NK-92 (cell line): ENCODE measurements around the gene CA7.

Source experiments
- DNase-seq: peaks from one replicate; lab custom pipeline; 2025; ENCODE audit not compliant: unreplicated experiment; lab: John Stamatoyannopoulos, UW

CA7 gene

DNA sequence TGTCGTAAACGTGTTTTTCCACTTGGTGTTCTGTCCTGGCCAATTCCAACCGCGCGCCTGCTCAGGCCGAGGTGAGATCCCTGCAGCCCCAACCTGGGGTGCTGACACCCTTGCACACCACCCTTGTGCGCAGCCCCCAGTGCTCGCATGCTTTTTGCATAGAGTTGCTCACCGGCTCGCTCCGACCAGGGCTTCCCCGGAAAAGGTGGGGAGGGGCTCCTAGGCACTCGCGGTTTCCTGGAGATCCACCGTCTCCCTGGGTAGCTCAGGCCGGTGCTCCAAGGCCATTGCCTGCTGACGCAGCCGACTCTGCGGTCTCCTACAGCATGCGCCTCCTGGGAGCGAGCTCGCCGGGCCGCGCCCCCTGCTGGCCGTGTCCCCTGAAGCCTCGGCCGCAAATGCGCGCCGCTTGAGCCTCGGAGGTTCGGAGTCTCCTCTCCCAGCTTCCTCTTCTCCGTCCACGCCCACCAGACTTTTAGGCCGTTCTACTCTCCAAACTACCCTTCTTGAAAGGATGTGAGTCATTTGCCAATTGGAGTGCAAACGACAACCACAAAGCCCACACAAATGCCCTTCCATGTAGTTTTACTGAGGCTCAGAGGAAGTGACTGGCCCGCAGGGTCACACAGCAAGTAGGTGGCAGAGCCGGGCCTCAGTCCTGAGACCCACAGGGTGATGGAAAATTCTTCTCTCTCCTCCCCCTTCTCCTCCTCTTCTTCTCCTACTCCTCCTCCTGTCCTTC is 28.9 kb downstream of the CA7 start:
- peak; percentile 19 for DNase-seq

DNA sequence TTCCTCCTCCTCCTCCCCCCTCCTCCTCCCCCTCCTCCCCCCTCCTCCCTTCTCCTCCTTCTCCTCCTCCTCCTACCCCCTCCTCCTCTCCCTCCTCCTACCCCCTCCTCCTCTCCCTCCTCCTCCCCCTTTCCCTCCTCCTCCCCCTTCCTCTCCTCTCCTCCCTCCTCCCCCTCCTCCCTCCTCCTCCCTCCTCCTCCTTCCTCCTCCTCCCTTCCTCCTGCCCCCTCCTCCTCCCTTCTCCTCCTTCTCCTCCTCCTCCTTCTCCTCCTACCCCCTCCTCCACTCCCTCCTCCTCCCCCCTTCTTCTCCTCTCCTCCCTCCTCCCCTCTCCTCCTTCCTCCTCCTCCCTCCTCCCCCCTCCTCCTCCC is 29.5 kb downstream of the CA7 start:
- no peak for DNase-seq

DNA sequence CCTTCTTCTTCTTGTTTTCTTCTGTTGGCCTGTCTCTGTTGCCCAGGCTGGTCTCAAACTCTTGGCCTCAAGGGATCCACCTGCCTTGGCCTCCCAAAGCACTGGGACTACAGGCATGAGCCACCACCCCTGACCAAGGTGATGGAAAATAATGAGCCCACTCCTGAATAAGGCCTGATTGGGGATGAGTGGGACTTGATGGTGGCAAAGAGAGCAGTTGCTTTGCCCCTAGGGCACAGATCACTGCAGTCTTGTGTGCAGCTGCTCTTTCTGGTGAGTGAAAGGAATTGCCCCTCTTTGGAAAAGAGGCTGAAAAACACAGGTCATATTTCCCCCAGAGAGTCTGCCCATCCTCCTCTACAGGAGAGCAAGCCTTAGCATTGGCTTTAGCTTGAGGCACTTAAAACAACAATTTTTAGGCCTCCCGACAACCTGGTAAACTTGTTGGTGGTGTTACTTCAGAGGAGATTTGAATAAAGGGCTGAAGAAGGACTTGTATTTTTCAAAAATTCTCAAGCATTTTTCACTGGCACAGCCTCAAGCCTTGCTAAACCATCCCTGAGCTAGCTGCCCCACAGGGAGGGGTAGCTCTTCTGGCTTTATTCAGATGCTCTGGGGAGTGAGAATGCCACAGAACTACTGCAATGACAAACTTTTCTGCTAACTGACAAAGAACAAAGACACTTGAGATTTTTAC is 30.0 kb downstream of the CA7 start:
- DNase-seq, result no peak

DNA sequence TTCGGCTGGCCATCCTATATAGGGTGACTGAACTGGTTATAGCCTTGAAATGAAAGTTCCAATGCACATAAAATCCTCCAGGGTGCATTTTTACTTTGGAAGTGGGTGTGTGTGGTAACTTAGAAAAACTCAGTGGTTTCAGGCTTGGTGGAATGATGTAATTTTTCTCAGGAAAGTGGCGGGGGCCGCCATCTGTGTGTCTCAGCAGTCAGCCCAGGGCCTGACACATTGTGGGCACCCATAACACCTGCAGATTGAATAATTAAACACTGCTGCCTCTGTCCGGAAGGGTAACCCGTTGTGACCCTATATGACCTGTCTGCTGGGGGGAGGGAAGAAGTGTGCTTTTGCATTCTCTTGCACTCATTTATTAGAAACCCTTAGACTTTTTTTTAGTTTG is 33.9 kb downstream of the CA7 start:
- DNase-seq, result no peak

DNA sequence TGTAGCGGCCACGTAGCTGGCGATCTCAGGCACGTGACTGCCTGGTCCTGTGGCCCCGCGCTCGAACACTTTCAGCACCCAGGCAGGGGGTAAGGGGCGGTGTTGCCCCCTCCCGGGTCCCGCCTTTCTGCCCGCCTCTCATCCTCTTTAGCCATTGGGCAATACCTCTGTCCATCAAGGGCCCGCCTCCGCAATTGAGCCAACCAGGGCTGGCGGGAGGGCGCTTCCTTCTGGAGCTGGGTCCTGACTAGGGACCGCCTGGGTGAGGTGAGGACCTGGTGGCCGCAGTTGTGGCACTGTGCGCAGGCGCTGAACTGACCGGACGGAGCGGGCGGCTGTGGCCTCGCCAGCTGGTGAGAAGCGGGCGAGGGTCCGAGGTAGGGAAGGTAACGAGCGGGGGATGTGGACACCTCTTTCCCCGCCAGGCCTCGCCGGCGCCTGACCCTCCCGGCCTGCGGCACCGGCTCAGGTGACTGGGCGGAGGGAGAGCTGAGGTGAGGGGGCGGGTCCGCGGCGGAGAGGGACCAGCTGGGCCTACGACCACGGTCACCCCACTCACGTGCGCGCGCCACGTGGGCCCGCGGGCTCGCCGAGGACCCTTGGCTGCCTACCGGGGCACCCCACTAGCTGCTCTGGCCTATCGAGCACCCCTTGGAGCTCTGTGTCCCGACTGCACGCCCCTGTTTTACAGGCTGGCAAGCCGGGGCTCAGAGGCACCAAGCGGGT is 36.2 kb downstream of the CA7 start, which contains the start of gene PDP2:
Gene PDP2 (plus strand): TSS at position 228 of the 726 bp plus-strand sequence. CDS start 3,770 bp downstream, outside the sequence.
- no peak for DNase-seq

DNA sequence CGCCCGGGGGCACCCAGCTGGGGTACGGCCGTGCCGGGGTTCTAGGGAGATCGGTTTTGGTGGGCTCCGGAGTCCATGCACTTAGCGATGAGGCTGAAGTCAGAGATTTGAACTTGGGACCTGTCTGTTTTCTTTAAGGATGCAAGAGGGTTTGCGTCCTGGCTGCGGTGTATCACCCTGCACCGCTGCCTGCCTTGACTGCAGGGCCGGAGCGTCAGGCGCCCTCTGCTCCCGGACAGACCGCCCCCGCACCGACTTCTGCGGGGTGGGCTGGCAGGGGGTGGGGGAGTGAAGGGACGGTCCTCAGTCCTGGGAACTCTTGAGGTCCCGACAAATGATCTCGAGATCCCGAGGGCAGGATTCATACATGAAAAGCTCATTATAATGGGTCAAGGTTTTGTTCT is 36.8 kb downstream of the CA7 start:
- DNase-seq, result no peak

DNA sequence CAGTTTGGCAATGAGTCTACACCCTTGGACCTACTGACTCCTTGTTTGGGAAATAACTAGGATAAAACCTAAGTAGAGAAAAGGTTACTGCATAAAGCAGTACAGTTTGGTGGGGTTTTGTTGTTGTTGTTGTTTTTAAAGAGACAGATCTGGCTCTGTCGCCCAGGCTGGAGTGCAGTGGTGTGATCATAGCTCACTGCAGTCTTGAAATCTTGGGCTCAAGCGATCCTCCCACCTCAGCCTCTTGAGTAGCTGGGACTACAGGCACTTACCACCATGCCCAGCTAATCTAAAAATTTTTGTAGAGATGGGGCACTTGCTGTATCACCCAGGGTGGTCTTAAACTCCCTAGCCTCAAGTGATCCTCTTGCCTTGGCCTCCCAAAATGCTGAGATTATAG is 37.3 kb downstream of the CA7 start:
- DNase-seq, result no peak

DNA sequence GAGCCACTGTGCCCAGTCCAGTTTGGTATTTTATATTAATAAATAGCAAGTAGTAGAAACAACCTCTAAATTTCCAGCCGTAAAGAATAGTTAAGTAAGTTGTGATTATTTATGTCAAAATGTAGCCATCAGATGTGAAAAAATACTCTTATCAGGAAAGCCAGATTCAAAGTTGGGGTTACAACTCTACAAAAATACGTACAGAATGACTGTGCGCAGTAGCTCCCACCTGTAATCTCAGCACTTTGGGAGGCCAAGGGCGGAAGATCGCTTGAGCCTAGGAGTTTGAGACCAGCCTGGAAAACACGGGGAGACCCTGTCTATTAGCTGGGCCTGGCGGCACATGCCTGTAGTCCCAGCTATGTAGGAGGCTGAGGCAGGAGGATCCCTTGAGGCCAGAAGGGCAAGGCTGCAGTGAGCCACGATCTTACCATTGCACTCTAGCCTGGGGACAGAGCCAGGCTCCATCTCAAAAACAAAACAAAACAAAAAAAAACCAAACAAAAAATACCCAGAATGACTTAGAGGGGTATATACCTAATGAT is 37.8 kb downstream of the CA7 start:
- no peak for DNase-seq

DNA sequence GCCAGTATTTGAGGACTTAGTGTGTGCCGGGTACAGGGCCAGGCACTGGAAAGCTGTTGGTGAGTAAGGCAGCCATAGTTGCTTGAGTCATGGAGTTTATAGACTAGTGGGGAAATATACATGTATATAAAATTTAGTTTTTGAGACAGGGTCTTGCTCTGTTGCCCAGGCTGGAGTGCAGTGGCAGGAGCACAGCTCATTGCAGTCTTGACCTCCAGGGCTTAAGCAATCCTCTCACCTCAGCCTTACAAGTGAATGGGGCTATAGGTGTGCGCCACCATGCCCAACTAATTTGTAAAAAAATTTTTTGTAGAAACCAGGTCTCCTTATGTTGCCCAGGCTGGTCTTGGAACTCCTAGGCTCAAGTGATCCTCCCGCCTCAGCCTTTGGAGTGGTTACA is 38.5 kb downstream of the CA7 start:
- DNase-seq, result no peak

DNA sequence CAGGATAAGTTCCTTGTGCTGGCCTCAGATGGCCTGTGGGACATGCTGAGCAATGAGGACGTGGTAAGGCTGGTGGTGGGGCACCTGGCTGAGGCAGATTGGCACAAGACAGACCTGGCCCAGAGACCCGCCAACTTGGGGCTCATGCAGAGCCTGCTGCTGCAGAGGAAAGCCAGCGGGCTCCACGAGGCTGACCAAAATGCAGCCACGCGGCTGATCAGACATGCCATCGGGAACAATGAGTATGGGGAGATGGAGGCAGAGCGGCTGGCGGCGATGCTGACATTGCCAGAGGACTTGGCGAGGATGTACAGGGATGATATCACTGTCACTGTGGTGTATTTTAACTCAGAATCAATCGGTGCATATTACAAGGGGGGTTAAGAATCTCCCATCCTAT is 41.3 kb downstream of the CA7 start:
- DNase-seq, result no peak

DNA sequence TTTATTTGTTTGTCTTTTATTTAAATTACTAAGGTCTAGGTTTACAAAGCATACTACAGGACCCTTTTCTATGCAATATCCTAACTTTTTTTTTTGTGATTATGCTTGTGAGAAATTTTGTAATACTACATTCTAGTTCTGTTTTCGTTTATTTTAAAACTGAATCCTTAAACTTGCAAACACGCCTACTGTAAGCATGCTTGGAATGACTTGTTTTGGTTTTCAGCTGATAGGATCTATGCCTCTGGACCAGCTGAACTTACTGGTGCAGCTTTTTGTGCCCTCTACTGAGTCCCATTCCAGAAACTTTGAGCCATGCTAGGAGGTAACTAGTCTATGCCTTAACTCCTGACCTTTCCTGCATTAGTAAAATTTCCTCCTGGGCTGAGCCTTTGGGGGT is 42.1 kb downstream of the CA7 start:
- no peak for DNase-seq

DNA sequence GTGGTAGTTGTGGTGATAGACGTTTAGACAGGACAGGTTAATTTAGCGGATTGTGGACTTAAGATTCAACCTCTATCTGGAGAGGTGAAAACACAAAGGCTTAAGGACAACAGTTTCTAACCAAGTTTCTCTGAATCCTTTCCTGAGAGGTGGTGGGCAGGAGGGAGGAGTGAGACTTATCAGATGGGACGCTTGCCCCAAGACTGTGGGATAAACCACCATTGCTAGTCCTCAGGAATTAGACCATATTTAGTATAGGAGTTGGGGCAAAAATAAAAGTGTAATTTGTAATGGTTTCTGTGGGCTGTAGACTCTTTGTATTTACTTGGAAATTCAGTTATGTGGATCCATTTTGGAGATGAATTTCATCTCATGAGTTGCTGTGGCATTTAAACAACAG is 42.7 kb downstream of the CA7 start:
- DNase-seq, result no peak

DNA sequence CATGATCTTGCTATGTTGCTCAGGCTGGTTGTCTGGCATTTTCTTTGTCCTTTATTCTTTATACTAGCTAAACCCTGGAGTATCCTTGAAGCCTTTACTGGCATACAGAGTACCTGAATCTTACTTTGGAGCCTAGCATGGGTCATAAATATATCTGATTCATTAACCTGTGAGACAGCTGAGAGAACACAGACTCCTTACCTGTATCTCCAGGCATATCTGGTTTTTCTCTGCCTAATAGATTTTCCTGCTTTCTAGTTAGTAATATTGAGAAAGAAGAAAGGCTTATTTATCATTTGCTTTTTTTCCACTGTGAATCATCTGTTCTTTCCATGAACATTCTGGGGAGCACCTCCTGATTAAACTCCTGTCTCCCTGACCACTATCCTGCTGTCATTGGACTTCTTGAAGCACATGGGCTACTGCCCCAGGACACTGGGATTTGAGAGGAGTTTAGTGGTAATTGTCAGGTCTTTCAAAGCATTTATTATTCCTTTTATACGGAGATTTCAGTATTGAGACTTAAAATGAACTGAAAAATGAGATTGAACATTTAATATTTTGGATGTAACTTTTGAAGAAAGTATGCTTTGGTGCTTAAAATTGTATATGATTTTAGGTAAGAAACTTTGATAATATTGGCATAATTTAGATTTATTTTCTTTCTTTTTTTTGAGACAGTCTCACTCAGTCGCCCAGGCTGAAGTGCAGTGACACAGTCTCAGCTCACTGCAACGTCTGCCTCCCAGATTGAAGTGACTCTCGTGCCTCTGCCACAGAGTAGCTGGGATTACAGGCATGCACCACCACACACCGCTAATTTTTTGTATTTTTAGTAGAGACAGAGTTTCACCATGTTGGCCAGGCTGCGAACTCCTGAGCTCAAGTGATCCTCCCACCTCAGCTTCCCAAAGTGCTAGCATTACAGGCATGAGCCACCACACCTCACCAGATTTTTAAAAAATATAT is 44.7 kb downstream of the CA7 start:
- no peak for DNase-seq

DNA sequence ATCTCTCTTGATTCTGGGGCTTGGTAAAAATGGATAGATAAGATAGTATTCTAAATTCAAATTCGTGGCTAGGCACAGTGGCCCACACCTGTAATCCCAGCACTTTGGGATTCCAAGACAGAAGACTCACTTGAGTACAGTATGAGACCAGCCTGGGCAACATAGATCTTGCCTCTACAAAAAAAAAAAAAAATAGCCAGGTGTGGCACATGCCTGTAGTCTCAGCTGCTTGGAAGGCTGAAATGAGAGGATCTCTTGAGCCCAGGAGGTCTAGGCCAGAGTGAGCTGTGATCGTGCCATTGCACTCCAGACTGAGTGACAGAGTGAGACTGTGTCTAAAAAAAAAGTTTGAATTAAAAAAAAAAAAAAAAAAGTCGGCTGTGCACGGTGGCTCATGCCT is 45.4 kb downstream of the CA7 start:
- DNase-seq, result no peak

DNA sequence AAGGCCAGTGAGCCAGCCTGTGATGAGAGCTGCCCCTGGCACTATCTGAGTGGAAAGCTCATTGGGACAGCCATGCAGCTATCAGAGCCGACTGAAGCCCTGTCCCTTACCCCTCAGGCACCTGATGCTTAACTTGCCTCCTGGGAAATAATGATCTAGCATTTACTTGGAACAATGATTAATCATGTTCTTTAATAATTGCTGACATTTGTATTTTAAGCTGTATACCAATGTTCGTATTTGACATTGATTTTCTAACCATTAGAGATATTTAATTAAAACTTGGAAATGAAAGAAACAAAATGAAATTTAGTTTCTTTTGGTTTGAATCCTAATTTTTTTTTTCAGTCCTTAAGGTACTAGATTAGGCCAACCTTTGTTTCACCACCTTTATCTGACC is 46.6 kb downstream of the CA7 start:
- DNase-seq, result no peak

DNA sequence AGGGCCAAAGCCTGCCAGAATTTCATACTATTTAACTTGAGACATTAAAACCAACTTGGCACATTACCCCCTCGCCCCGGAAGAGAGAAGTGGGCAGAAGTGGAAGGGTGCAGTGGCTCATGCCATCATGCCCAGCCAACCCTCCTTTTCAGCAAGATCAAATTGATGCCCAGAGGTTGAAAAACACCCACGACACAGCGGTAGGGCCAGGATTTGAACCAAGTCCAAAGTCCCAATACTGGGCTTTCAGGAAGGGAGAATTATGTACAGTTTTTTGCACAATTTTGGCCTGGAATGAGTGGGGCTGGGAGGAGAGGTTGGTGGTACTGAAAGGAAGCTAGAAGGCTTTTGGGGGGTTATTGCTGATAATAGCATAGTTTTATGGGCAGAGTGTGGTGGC is 47.1 kb downstream of the CA7 start:
- DNase-seq, result no peak

DNA sequence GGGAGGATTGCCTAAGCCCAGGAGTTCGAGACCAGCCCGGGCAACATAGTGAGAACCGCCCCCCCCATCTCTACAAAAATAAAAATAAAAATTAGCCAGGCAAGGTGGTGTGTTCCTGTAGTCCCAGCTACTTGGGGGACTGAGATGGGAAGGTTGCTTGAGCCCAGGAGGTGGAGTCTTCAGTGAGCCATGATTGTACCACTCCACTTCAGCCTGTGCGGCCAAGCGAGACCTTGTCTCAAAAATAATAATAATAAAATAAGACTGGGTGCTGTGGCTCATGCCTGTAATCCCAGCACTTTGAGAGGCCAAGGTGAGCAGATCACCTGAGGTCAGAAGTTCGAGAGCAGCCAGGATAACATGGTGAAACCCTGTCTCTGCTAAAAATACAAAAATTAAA is 47.6 kb downstream of the CA7 start:
- DNase-seq, result no peak

DNA sequence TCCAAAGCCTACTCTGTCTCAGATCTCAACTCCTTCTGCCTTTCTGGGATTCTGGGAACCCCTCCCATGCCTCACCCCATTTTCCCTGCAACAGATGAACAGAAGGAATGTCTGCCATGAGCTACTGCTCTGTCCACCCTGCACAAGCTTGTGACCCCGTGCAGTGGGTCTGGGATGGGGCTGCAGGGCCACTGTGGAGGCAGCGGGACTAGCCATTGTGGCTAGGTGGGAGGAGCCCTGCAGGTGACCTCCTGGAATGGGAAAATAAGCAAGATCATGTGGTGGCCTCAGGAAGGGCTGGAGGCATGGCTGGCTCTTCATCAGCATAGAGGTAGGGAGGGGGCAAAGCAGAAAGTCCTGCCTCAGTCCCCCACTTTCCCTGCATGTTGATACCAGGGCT is 49.8 kb downstream of the CA7 start:
- DNase-seq, result no peak

DNA sequence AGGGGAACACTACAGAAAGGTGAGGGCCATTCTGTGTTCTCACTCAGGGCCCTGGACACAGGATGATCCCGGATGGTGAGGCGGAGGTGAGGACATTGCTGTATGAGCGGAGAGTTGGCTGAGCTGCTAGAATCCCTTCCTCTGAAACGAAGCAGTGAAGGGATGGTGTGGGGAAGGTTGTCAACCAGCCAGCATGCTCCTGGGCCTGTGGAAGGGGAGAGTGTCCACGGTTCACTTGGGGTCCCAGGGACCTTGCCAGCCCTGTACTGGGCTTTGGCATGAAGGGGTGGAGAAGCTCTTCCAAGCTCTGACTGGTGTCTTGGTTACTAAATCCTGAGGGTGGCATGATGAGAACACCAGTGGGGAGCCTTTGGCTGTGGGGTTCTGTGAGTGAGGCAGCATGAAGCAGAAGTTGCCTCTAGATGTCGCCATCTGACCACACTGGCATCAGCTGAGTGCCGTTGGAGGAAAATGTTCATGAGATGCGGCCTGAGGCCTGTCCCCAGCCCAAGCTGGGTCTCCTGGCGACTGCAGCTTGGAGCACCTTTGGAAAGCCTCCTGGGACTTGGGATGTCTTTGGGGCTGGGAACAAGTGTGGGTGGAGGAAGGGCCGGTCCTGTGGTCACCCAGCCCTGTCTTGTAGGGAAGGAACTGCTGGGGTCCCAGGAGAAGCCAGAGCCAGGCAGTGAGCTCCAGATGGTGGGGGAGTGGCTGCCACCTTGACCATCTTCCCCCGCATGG is 50.9 kb downstream of the CA7 start:
- DNase-seq, result no peak

DNA sequence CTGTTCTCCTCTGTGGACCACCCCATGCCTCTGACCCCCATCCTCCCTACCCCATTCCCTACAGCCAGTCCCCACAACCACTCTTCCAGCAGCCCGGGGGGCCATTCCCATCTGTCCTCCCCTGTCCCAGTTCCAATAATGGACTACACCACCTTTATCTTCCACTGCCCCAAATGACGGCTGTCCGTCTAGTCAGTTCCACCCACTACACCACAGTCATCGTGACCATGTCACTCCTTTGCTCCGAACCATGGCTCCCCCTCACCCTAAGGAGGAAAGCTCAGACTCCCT is 51.4 kb downstream of the CA7 start:
- DNase-seq, result no peak
